Peyer's patch (tissue), 4 donors: ENCODE data around the gene NCCRP1. TPM values are rescaled to one million over a fixed set of nuclear protein-coding genes. Genes with fewer than 3 reads are reported as not detected.

Source experiments
- DNase-seq, 3 donors: peaks; one replicate each; pipeline ENCODE4 v3.0.0-alpha.2; 2017 to 2019
- H3K27ac ChIP-seq, 4 donors: fragments of 200-600 bp; sonication (generic); one replicate each; pipeline ENCODE4 v1.5.1; 2016 to 2019
- H3K27me3 ChIP-seq, 2 donors: fragments of 200-600 bp; sonication (generic); one replicate each; pipeline ENCODE4 v1.5.1; 2019
- H3K36me3 ChIP-seq, 3 donors: fragments of 200-600 bp; sonication (generic); one replicate each; pipeline ENCODE4 v1.5.1; 2016 to 2019
- H3K4me1 ChIP-seq, 4 donors: fragments of 200-600 bp; sonication (generic); one replicate each; pipeline ENCODE4 v1.5.1; 2016 to 2019
- H3K4me3 ChIP-seq, 4 donors: fragments of 200-600 bp; sonication (generic); 1 replicate in 3 of 4; 2 replicates in 1 of 4; pipeline ENCODE4 v1.5.1; 2016 to 2019; ENCODE audit warnings: mild to moderate bottlenecking in 1 of 4
- H3K9me3 ChIP-seq, 4 donors: fragments of 200-600 bp; sonication (generic); one replicate each; pipeline ENCODE4 v1.5.1; 2016 to 2019; ENCODE audit warnings: mild to moderate bottlenecking in 1 of 4
- POLR2A ChIP-seq, 2 donors: fragments of 450-650 bp; IDR thresholded peaks; one replicate each; pipeline ENCODE4 v1.5.1; 2017; ENCODE audit warnings: antibody characterized with exemption in 2 of 2, mild to moderate bottlenecking in 2 of 2, moderate library complexity in 2 of 2
- total RNA-seq, 4 donors: library from RNA; depleted of rRNA; stranded (reverse); fragments of >200 nt; gene quantifications; one replicate each; pipeline ENCODE4 v1.1.0, GENCODE V29; 2016
- TF ChIP-seq, protein P1 (sequence below), 6 experiments: fragments of 450-650 bp in 4 of 6; fragments of 200-600 bp in 2 of 6; sonication (generic) in 1 of 6; IDR thresholded peaks; one replicate each; pipeline ENCODE4 v1.5.1; 2017 to 2019; ENCODE audit warnings: antibody characterized with exemption in 6 of 6, mild to moderate bottlenecking in 3 of 6, moderate library complexity in 1 of 6

NCCRP1 gene
- total RNA-seq, 4 donors from 2014 or later, result 1.1 TPM; not detected in 3

DNA sequence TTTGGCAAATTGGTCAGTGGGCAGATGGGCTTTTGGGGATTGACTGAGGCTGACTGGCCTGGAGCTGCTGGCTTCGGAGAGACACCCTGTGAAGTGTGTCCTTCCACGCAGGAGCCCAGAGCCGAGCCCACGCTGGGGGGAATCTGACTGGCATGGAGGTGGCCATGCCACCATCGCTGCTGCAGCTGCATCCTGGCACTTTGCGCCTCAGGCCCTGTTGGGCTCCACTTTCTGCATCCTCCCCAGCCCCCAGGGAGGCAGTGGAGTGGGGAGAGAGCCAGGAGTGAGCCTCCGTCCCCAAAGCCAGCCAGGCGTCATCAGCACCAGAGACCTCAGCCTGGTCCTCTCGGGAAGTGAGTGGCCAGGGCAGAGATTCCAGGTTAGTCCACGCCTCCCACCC lies 17.0 kb upstream of the NCCRP1 start:
- no peak for DNase-seq
- H3K27ac ChIP-seq, result no peak overlapping the region
- H3K36me3 ChIP-seq, result peaks cover 0 to 52% (median 0%) of the 10 kb centered on the region in 3 donors
- no peaks in the 10 kb centered on the region for H3K9me3 ChIP-seq
- no peaks in the 10 kb centered on the region for H3K4me1 ChIP-seq
- TF ChIP-seq POLR2A (IDR thresholded peaks at IDR 0.05), result no peak
- TF ChIP-seq, protein P1, sequence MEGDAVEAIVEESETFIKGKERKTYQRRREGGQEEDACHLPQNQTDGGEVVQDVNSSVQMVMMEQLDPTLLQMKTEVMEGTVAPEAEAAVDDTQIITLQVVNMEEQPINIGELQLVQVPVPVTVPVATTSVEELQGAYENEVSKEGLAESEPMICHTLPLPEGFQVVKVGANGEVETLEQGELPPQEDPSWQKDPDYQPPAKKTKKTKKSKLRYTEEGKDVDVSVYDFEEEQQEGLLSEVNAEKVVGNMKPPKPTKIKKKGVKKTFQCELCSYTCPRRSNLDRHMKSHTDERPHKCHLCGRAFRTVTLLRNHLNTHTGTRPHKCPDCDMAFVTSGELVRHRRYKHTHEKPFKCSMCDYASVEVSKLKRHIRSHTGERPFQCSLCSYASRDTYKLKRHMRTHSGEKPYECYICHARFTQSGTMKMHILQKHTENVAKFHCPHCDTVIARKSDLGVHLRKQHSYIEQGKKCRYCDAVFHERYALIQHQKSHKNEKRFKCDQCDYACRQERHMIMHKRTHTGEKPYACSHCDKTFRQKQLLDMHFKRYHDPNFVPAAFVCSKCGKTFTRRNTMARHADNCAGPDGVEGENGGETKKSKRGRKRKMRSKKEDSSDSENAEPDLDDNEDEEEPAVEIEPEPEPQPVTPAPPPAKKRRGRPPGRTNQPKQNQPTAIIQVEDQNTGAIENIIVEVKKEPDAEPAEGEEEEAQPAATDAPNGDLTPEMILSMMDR (IDR thresholded peaks at IDR 0.05), result no peak
- H3K27me3 ChIP-seq, result no peaks in the 10 kb centered on the region
- no peak overlapping the region for H3K4me3 ChIP-seq

DNA sequence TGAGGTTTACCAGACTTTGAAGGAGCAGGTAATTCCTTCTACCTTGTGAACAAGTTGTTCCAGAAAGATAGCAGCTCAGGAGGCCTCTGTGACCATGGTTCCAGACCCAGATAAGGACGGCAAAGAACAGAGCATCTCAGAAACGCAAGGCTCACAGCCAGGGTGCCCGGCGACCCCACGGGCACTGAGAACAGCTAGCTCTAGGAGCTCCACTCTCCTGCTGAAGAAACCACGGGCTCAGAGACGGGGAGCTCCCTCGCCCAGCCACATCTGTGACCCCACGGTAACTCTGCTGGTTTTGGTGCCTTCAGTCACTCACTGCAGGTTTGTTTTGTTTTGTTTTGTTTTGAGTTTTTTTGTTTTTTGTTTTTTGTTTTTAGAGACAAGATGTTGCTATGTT lies 16.0 kb upstream of the NCCRP1 start:
- Histone ChIP-seq H3K4me1 (no peaks in the 10 kb centered on the region), H3K27ac (no peak overlapping the region), H3K9me3 (no peaks in the 10 kb centered on the region), H3K36me3 (peaks cover 0 to 42% (median 0%) of the 10 kb centered on the region in 3 donors), H3K4me3 (no peak overlapping the region), H3K27me3 (no peaks in the 10 kb centered on the region)
- no peak for DNase-seq
- no peak for TF ChIP-seq POLR2A (IDR thresholded peaks at IDR 0.05)
- TF ChIP-seq, protein P1 (IDR thresholded peaks at IDR 0.05), result no peak

DNA sequence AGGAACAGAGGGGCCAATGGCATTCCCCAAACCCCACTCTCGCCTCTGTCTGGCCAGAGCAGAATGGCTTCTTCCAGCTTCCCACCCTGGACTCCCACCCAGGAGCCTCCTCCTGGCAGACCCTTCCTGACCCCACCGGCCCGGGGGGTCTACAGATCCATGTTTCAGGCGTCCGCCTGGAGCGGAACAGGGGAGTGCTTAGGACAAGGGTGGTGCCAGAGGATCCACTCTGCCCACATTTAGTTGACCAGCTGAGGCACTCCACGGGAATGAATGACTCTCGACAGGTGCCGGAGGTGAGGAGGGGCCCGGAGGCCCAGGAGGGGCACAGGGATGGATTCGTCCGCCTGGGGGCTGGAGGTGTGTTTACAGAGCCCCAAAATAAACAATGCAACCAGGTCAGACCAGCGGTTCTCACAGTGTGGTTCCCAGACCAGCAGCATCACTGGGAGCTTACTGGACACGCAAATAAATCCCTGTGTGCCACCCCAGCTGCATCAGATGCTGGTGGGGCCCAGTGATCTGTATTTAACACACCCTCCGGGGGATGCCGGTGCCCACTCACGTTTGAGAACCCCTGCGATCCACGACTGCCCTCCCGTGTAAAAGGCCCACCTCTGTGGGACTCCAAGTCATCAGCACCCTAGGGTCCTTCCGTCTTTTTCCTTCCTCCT lies 15.1 kb upstream of the NCCRP1 start:
- Histone ChIP-seq H3K4me3 (no peak overlapping the region), H3K27me3 (no peaks in the 10 kb centered on the region), H3K27ac (no peak overlapping the region), H3K36me3 (peaks cover 0 to 33% (median 0%) of the 10 kb centered on the region in 3 donors), H3K4me1 (no peaks in the 10 kb centered on the region), H3K9me3 (no peaks in the 10 kb centered on the region)
- DNase-seq, result no peak
- no peak for TF ChIP-seq POLR2A (IDR thresholded peaks at IDR 0.05)
- TF ChIP-seq, protein P1 (IDR thresholded peaks at IDR 0.05), result no peak

DNA sequence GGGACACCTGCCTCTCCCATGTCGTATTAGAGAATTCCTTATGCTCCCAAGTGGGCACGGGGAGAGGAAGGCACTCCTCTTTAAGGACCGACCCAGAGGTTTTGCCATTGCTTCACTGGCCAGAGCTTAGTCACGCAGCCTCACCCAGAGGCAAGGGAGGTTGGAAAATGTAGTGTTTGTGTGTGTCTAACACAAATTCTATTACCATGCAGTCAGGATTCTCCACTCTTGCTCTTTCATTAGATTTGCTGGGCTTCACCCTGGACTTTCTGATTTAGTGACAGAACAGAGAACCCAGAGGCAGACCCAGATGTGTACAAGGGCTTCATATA lies 14.6 kb upstream of the NCCRP1 start:
- Histone ChIP-seq H3K27me3 (no peaks in the 10 kb centered on the region), H3K9me3 (no peaks in the 10 kb centered on the region), H3K36me3 (peaks cover 0 to 28% (median 0%) of the 10 kb centered on the region in 3 donors), H3K4me1 (no peaks in the 10 kb centered on the region), H3K27ac (no peak overlapping the region), H3K4me3 (no peak overlapping the region)
- TF ChIP-seq, protein P1 (IDR thresholded peaks at IDR 0.05), result no peak
- TF ChIP-seq POLR2A (IDR thresholded peaks at IDR 0.05), result no peak
- DNase-seq, result no peak

DNA sequence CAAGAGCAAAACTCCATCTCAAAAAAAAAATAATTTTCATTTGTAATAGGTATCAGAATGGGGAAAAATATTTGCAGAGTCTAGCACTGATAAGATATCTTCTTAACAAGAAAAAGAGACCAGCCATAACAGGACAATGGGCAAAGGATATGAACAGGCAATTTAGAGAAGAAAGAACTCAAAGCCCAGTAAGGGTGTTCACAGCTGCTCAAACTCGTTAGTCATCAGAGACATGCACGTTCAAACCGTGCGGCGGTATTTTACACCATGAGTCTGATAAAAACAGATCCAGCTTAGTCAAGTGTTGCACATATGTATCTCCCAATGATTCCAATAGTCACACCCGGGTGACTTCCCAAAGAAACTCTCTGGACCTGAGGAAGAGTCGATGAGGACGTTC lies 13.7 kb upstream of the NCCRP1 start:
- Histone ChIP-seq H3K4me3 (no peak overlapping the region), H3K27me3 (no peaks in the 10 kb centered on the region), H3K36me3 (peaks cover 0 to 19% (median 0%) of the 10 kb centered on the region in 3 donors), H3K4me1 (no peaks in the 10 kb centered on the region), H3K27ac (no peak overlapping the region), H3K9me3 (no peaks in the 10 kb centered on the region)
- TF ChIP-seq POLR2A (IDR thresholded peaks at IDR 0.05), result no peak
- TF ChIP-seq, protein P1 (IDR thresholded peaks at IDR 0.05), result no peak
- DNase-seq, result no peak

DNA sequence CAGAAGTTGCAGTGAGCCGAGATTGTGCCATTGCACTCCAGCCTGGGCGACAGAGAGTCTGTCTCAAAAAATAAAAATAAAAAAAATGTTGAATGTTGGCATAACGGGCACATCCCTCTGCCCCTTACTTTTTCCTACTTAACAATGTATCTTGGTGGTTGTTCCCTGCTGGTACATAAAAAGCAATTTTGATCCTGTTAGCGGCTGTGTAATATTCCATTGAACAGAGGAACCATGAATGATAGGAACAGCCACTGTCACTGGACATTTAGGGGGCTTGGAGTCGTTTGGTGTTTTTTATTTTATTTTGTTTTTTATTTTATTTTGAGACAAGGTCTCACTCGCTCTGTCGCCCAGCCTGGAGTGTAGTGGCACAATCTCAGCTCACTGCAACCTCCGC lies 10.4 kb upstream of the NCCRP1 start:
- no peaks in the 10 kb centered on the region for H3K27me3 ChIP-seq
- no peaks in the 10 kb centered on the region for H3K9me3 ChIP-seq
- no peaks in the 10 kb centered on the region for H3K4me1 ChIP-seq
- H3K4me3 ChIP-seq, result no peak overlapping the region
- DNase-seq, result no peak
- no peak overlapping the region for H3K27ac ChIP-seq
- no peaks in the 10 kb centered on the region for H3K36me3 ChIP-seq
- TF ChIP-seq, protein P1 (IDR thresholded peaks at IDR 0.05), result no peak
- TF ChIP-seq POLR2A (IDR thresholded peaks at IDR 0.05), result no peak
